ENCODE measurements around the gene C11orf58. TPM values are rescaled to one million over a fixed set of nuclear protein-coding genes. Genes with fewer than 3 reads are reported as not detected.

The C11orf58 gene
- total RNA-seq (2014; rRNA removed; shearing (Covaris generic); ENCODE audit: low replicate concordance), result 127 and 200 TPM in 2 replicates

- Histone ChIP-seq H3K4me1 (ENCODE audit: low read length) (peaks cover 41% of the 10 kb centered on the region), H3K9me2 (replicated peaks; ENCODE audit: insufficient read depth, low read length) (no peaks in the 10 kb centered on the region), H3K27ac (ENCODE audit: low read length) (peak within 1 kb of the TSS; percentile 65), H3K9me3 (ENCODE audit: low read length) (no peaks in the 10 kb centered on the region), H2AFZ (ENCODE audit: low read length) (peak within 1 kb of the TSS; percentile 71), H3K79me2 (ENCODE audit: low read length) (peaks cover 52% of the 10 kb centered on the region), H3K27me3 (ENCODE audit: low read length) (no peaks in the 10 kb centered on the region), H4K20me1 (ENCODE audit: insufficient read depth, low read depth, low read length) (peaks cover 17% of the 10 kb centered on the region), H3K4me3 (ENCODE audit: low read length) (peak within 1 kb of the TSS; percentile 70), H3K36me3 (ENCODE audit: insufficient read depth, low read length) (peaks cover 27% of the 10 kb centered on the region; the same call in 1 of the 2 replicates), H3K4me2 (ENCODE audit: low read depth, low read length, poor library complexity, severe bottlenecking) (peak within 1 kb of the TSS; percentile 90), H3K9ac (ENCODE audit: low read length) (peak within 1 kb of the TSS; percentile 93)
- DNase-seq, result peak; percentile 98
Measured at GRCh38 chr11:16738193-16738946, at the start of gene C11orf58. TSS of gene C11orf58 (plus strand) at chr11:16738647. CDS start at chr11:16738779, 132 bp downstream.

DNA sequence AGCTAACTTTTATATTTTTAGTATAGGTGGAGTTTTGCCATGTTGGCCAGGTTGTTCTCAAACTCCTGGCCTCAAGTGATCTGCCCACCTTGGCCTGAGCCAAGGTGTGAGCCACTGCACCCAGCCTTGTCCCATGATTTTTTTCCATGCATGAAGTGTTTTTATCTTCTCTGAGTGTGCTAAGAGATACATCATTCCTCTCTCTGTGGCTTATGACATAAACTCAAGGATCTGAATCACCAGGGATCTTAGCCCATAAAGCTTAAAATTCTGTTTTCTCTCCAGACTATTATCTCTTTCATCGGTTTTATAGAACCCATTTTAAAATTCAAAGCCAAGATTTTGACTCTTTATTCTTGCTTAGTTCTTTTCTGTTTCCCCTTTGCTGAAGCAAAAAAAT is 48.4 kb upstream of the C11orf58 start:
- Histone ChIP-seq H3K4me2 (ENCODE audit: low read depth, low read length, poor library complexity, severe bottlenecking) (no peak overlapping the region), H4K20me1 (ENCODE audit: insufficient read depth, low read depth, low read length) (no peaks in the 10 kb centered on the region), H3K4me1 (ENCODE audit: low read length) (no peaks in the 10 kb centered on the region), H3K36me3 (ENCODE audit: insufficient read depth, low read length) (no peaks in the 10 kb centered on the region), H3K9me2 (replicated peaks; ENCODE audit: insufficient read depth, low read length) (no peaks in the 10 kb centered on the region), H2AFZ (ENCODE audit: low read length) (no peak overlapping the region), H3K9ac (ENCODE audit: low read length) (no peak overlapping the region), H3K27ac (ENCODE audit: low read length) (no peak overlapping the region), H3K79me2 (ENCODE audit: low read length) (no peaks in the 10 kb centered on the region), H3K9me3 (ENCODE audit: low read length) (no peaks in the 10 kb centered on the region), H3K4me3 (ENCODE audit: low read length) (no peak overlapping the region), H3K27me3 (ENCODE audit: low read length) (no peaks in the 10 kb centered on the region)
- DNase-seq, result no peak

DNA sequence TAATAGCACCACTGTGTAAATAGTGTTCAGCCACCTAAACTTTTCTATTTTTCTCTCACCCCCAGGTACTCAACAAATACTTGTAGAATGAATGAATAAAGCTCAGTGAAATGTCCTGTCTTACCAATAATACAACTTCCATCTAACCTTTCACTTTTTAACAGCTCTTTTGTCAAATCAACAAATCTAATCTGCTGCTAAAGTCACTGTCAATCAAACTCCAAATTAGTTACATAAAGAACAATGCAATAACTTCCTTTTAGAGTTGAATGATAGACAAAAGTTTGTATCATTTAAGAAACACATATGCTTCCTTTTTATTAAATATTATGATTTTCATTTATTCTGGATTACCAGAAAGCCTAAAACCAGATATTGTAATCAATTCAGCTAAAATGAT is 34.7 kb upstream of the C11orf58 start:
- no peak for DNase-seq
- Histone ChIP-seq H3K27ac (ENCODE audit: low read length) (no peak overlapping the region), H2AFZ (ENCODE audit: low read length) (no peak overlapping the region), H3K27me3 (ENCODE audit: low read length) (no peaks in the 10 kb centered on the region), H3K79me2 (ENCODE audit: low read length) (no peaks in the 10 kb centered on the region), H3K4me3 (ENCODE audit: low read length) (no peak overlapping the region), H3K36me3 (ENCODE audit: insufficient read depth, low read length) (no peaks in the 10 kb centered on the region), H3K9me2 (replicated peaks; ENCODE audit: insufficient read depth, low read length) (no peaks in the 10 kb centered on the region), H3K9ac (ENCODE audit: low read length) (no peak overlapping the region), H4K20me1 (ENCODE audit: insufficient read depth, low read depth, low read length) (no peaks in the 10 kb centered on the region), H3K4me2 (ENCODE audit: low read depth, low read length, poor library complexity, severe bottlenecking) (no peak overlapping the region), H3K4me1 (ENCODE audit: low read length) (no peaks in the 10 kb centered on the region), H3K9me3 (ENCODE audit: low read length) (no peaks in the 10 kb centered on the region)

DNA sequence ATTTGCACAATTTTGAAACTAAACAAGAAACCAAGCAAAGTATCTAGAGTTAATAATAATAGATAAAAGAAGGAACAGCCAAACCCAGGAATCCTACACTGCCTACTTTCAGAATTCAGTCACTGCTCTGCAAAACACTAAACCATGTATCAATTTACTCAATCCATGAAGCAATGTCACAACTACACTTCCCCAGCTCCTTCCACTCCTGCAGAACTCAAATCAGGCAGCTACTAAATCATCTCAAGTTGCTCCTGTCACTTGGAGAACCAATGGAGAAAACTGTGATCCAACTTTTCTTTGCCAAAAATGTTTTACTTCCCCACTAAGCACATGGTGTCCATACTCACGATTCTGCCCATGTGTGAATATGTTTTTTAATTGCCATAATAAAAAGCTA is 24.9 kb upstream of the C11orf58 start:
- Histone ChIP-seq H3K27ac (ENCODE audit: low read length) (no peak overlapping the region), H2AFZ (ENCODE audit: low read length) (no peak overlapping the region), H3K9me3 (ENCODE audit: low read length) (no peaks in the 10 kb centered on the region), H3K27me3 (ENCODE audit: low read length) (no peaks in the 10 kb centered on the region), H4K20me1 (ENCODE audit: insufficient read depth, low read depth, low read length) (no peaks in the 10 kb centered on the region), H3K4me2 (ENCODE audit: low read depth, low read length, poor library complexity, severe bottlenecking) (no peak overlapping the region), H3K9ac (ENCODE audit: low read length) (no peak overlapping the region), H3K36me3 (ENCODE audit: insufficient read depth, low read length) (no peaks in the 10 kb centered on the region), H3K9me2 (replicated peaks; ENCODE audit: insufficient read depth, low read length) (no peaks in the 10 kb centered on the region), H3K79me2 (ENCODE audit: low read length) (no peaks in the 10 kb centered on the region), H3K4me1 (ENCODE audit: low read length) (peaks cover 10% of the 10 kb centered on the region), H3K4me3 (ENCODE audit: low read length) (no peak overlapping the region)
- no peak for DNase-seq

- H4K20me1 ChIP-seq (ENCODE audit: insufficient read depth, low read depth, low read length), result no peaks in the 10 kb centered on the region
- H3K4me3 ChIP-seq (ENCODE audit: low read length), result no peak overlapping the region
- no peak overlapping the region for H2AFZ ChIP-seq (ENCODE audit: low read length)
- no peaks in the 10 kb centered on the region for H3K9me3 ChIP-seq (ENCODE audit: low read length)
- no peak overlapping the region for H3K27ac ChIP-seq (ENCODE audit: low read length)
- no peak overlapping the region for H3K9ac ChIP-seq (ENCODE audit: low read length)
- H3K4me2 ChIP-seq (ENCODE audit: low read depth, low read length, poor library complexity, severe bottlenecking), result no peak overlapping the region
- H3K9me2 ChIP-seq (replicated peaks; ENCODE audit: insufficient read depth, low read length), result no peaks in the 10 kb centered on the region
- H3K79me2 ChIP-seq (ENCODE audit: low read length), result no peaks in the 10 kb centered on the region
- no peaks in the 10 kb centered on the region for H3K27me3 ChIP-seq (ENCODE audit: low read length)
- H3K36me3 ChIP-seq (ENCODE audit: insufficient read depth, low read length), result no peaks in the 10 kb centered on the region
- H3K4me1 ChIP-seq (ENCODE audit: low read length), result peaks cover 19% of the 10 kb centered on the region
- no peak for DNase-seq
Measured at GRCh38 chr11:16722581-16723344, 15.7 kb upstream of the C11orf58 start.

- Histone ChIP-seq H3K9me3 (ENCODE audit: low read length) (no peaks in the 10 kb centered on the region), H3K4me1 (ENCODE audit: low read length) (no peaks in the 10 kb centered on the region), H2AFZ (ENCODE audit: low read length) (no peak overlapping the region), H3K9ac (ENCODE audit: low read length) (no peak overlapping the region), H3K79me2 (ENCODE audit: low read length) (no peaks in the 10 kb centered on the region), H4K20me1 (ENCODE audit: insufficient read depth, low read depth, low read length) (no peaks in the 10 kb centered on the region), H3K4me2 (ENCODE audit: low read depth, low read length, poor library complexity, severe bottlenecking) (no peak overlapping the region), H3K36me3 (ENCODE audit: insufficient read depth, low read length) (no peaks in the 10 kb centered on the region), H3K9me2 (replicated peaks; ENCODE audit: insufficient read depth, low read length) (no peaks in the 10 kb centered on the region), H3K27me3 (ENCODE audit: low read length) (no peaks in the 10 kb centered on the region), H3K4me3 (ENCODE audit: low read length) (no peak overlapping the region), H3K27ac (ENCODE audit: low read length) (no peak overlapping the region)
- DNase-seq, result no peak
Measured at GRCh38 chr11:16727806-16728205, 10.6 kb upstream of the C11orf58 start.

GRCh38 chr11:16737818-16738192 is 642 bp upstream of the C11orf58 start:
- Histone ChIP-seq H4K20me1 (ENCODE audit: insufficient read depth, low read depth, low read length) (peaks cover 17% of the 10 kb centered on the region), H3K27me3 (ENCODE audit: low read length) (no peaks in the 10 kb centered on the region), H3K27ac (ENCODE audit: low read length) (peak overlapping the region; percentile 59), H2AFZ (ENCODE audit: low read length) (peak overlapping the region; percentile 71), H3K4me3 (ENCODE audit: low read length) (peak overlapping the region; percentile 70), H3K4me1 (ENCODE audit: low read length) (peaks cover 35% of the 10 kb centered on the region), H3K4me2 (ENCODE audit: low read depth, low read length, poor library complexity, severe bottlenecking) (peak overlapping the region; percentile 90), H3K9me3 (ENCODE audit: low read length) (no peaks in the 10 kb centered on the region), H3K36me3 (ENCODE audit: insufficient read depth, low read length) (peaks cover 22% of the 10 kb centered on the region; the same call in 1 of the 2 replicates), H3K9me2 (replicated peaks; ENCODE audit: insufficient read depth, low read length) (no peaks in the 10 kb centered on the region), H3K79me2 (ENCODE audit: low read length) (peaks cover 47% of the 10 kb centered on the region), H3K9ac (ENCODE audit: low read length) (peak overlapping the region; percentile 93)
- no peak for DNase-seq
